K562 (cell line): ENCODE data around the gene AGAP1. TPM values are rescaled to one million over a fixed set of nuclear protein-coding genes. Genes with fewer than 3 reads are reported as not detected.

Source experiments
- ATAC-seq: fragments of 200-7000 bp; cut with Tn5 transposase; 3 replicates; pipeline ENCODE4 v1.9.1; 2020; ENCODE audit warnings: moderate library complexity
- BruUV-seq: library from RNA; stranded (reverse); fragments of 400-500 nt; replicated peaks from 2 replicates; lab custom pipeline; 2021; lab: Mats Ljungman, UMichigan
- CTCF ChIA-PET: fragments of 300-600 bp; formaldehyde crosslinking; extraction: SDS; loops from one replicate; lab custom pipeline; 2021; ENCODE audit warnings: low intra/inter-chr PET ratio; lab: Yijun Ruan, JAX
- POLR2A ChIA-PET: fragments of 300-600, 350-650 bp; sonication (Branson Sonifier 250); formaldehyde crosslinking; extraction: SDS; loops from one replicate; lab custom pipeline; 2021; ENCODE audit warnings: antibody characterized with exemption, inconsistent platforms; lab: Yijun Ruan, JAX
- DNase-seq, 4 experiments: peaks; one replicate each; pipeline versions ENCODE4 v3.0.0 to v3.0.0-alpha.2; 2011 to 2018; ENCODE audit warnings: low spot score in 3 of 4, mixed read lengths in 3 of 4; ENCODE audit errors: extremely low read depth in 1 of 4
- FAIRE-seq: peaks from 2 replicates; lab custom pipeline; 2011; peaks lifted over from hg19 to GRCh38; lab: Jason Lieb, UNC
- H2AFZ ChIP-seq: 2 replicates; pipeline ENCODE4 v1.6.0; 2011; ENCODE audit warnings: low read depth, low read length, control low read depth, inconsistent platforms
- H3K27ac ChIP-seq: fragments of 200-600 bp; 3 replicates; pipeline ENCODE4 v1.8.0; 2011; ENCODE audit warnings: low read depth, mild to moderate bottlenecking, control low read depth, inconsistent platforms, low read length, moderate library complexity, mixed read lengths; ENCODE audit errors: extremely low read depth
- H3K27me3 ChIP-seq, 2 experiments: fragments of 300-600 bp in 1 of 2; 2 replicates in 1 of 2; 3 replicates in 1 of 2; pipeline versions ENCODE4 v1.6.0 to v1.8.0; 2011; ENCODE audit warnings: inconsistent platforms in 2 of 2, low read length in 2 of 2, mild to moderate bottlenecking in 1 of 2, mixed read lengths in 1 of 2, moderate library complexity in 1 of 2; ENCODE audit not compliant: control insufficient read depth in 2 of 2, insufficient read depth in 2 of 2
- H3K36me3 ChIP-seq: fragments of 300-600 bp; 3 replicates; pipeline ENCODE4 v1.8.0; 2011; ENCODE audit warnings: mild to moderate bottlenecking, low read length, inconsistent platforms; ENCODE audit not compliant: control insufficient read depth, insufficient read depth
- H3K4me1 ChIP-seq, 2 experiments: fragments of 200-600 bp in 1 of 2; replicated peaks in 1 of 2; 2 replicates in 1 of 2; 3 replicates in 1 of 2; pipeline versions ENCODE4 v1.5.1 to v1.8.0; 2011; ENCODE audit warnings: inconsistent platforms in 2 of 2, low read length in 2 of 2, mild to moderate bottlenecking in 1 of 2, mixed read lengths in 1 of 2, moderate library complexity in 1 of 2; ENCODE audit not compliant: control insufficient read depth in 2 of 2, insufficient read depth in 2 of 2
- H3K4me2 ChIP-seq: 2 replicates; pipeline ENCODE4 v1.6.1; 2011; ENCODE audit warnings: low read length, control low read depth, inconsistent platforms, mixed read lengths; ENCODE audit not compliant: insufficient read depth
- H3K4me3 ChIP-seq: fragments of 200-600 bp; sonication (generic), shearing (Covaris generic); 2 replicates; pipeline ENCODE4 v1.5.1; 2016; ENCODE audit warnings: control low read depth, inconsistent platforms
- H3K79me2 ChIP-seq: fragments of 200-600 bp; 3 replicates; pipeline ENCODE4 v1.8.0; 2011; ENCODE audit warnings: low read length, inconsistent platforms; ENCODE audit not compliant: control insufficient read depth, insufficient read depth
- H3K9ac ChIP-seq, 2 experiments: 2 replicates each; pipeline versions ENCODE4 v1.6.0 to v1.6.1; 2011; ENCODE audit warnings: low read depth in 2 of 2, low read length in 2 of 2, control low read depth in 1 of 2, inconsistent platforms in 1 of 2, mild to moderate bottlenecking in 1 of 2, mixed read lengths in 1 of 2; ENCODE audit not compliant: insufficient read depth in 1 of 2
- H3K9me1 ChIP-seq: one replicate; pipeline ENCODE4 v1.6.0; 2011; ENCODE audit warnings: inconsistent platforms, mild to moderate bottlenecking, low read length, moderate library complexity; ENCODE audit not compliant: control insufficient read depth, insufficient read depth
- H3K9me3 ChIP-seq: replicated peaks from 2 replicates; pipeline ENCODE4 v1.5.1; 2011; ENCODE audit warnings: low read depth, low read length, inconsistent platforms; ENCODE audit not compliant: control insufficient read depth, insufficient read depth
- H4K20me1 ChIP-seq: replicated peaks from 2 replicates; pipeline ENCODE4 v1.6.1; 2011; ENCODE audit warnings: low read length, inconsistent platforms, mixed read lengths; ENCODE audit not compliant: control insufficient read depth, insufficient read depth
- BMI1 ChIP-seq: fragments of 150-350 bp; IDR thresholded peaks from 2 replicates; pipeline ENCODE4 v1.6.1; 2014; ENCODE audit warnings: low read length
- EP300 ChIP-seq: IDR thresholded peaks from 2 replicates; pipeline ENCODE4 v1.6.1; 2012; ENCODE audit warnings: low read length, improper control_type of control experiment
- GABPB1 ChIP-seq: sonication (generic); formaldehyde crosslinking; IDR thresholded peaks from 2 replicates; pipeline ENCODE4 v1.8.0; 2022; ENCODE audit warnings: mild to moderate bottlenecking, missing genetic modification reagents
- HDGF ChIP-seq: fragments of 450-650 bp; IDR thresholded peaks from 2 replicates; pipeline ENCODE4 v1.6.1; 2016
- MEIS2 ChIP-seq: fragments of 450-650 bp; IDR thresholded peaks from 2 replicates; pipeline ENCODE4 v1.6.1; 2014; ENCODE audit warnings: mild to moderate bottlenecking; ENCODE audit not compliant: partially characterized antibody
- PCBP2 ChIP-seq: fragments of 200-400 bp; formaldehyde crosslinking; IDR thresholded peaks from 2 replicates; pipeline ENCODE4 v1.6.1; 2018; ENCODE audit warnings: low read length, low read depth, mild to moderate bottlenecking, moderate library complexity; ENCODE audit not compliant: poor library complexity, severe bottlenecking
- SLC30A9 ChIP-seq: fragments of 250-450 bp; sonication (Bioruptor Pico); IDR thresholded peaks from 2 replicates; pipeline ENCODE4 v1.8.0; 2022; ENCODE audit warnings: mild to moderate bottlenecking, moderate library complexity
- SMARCA4 ChIP-seq: fragments of 450-650 bp; IDR thresholded peaks from 2 replicates; pipeline ENCODE4 v1.6.1; 2016
- SP2 ChIP-seq: IDR thresholded peaks from 2 replicates; pipeline ENCODE4 v1.6.1; 2011; ENCODE audit warnings: mild to moderate bottlenecking, low read depth, low read length, moderate library complexity; ENCODE audit not compliant: poor library complexity, severe bottlenecking; ENCODE audit errors: extremely low read depth
- SRSF1 ChIP-seq: fragments of 200-400 bp; formaldehyde crosslinking; IDR thresholded peaks from 2 replicates; pipeline ENCODE4 v1.6.1; 2017; ENCODE audit warnings: mild to moderate bottlenecking, low read depth, low read length, moderate library complexity
- TRIM28 ChIP-seq: fragments of 450-650 bp; IDR thresholded peaks from 2 replicates; pipeline ENCODE4 v1.6.1; 2017
- ZNF165 ChIP-seq: fragments of 250-450 bp; sonication (Bioruptor Pico); IDR thresholded peaks from 2 replicates; pipeline ENCODE4 v1.4.0; 2020; ENCODE audit warnings: borderline replicate concordance
- ZNF324 ChIP-seq: fragments of 250-450 bp; sonication (Bioruptor Pico); IDR thresholded peaks from 2 replicates; pipeline ENCODE4 v1.4.0; 2020; ENCODE audit warnings: mild to moderate bottlenecking
- WGBS: fragments of 100-300 bp; shearing (Covaris generic); methylation state at CpG from one replicate; pipeline ENCODE4 v1.1.6; 2016; ENCODE audit warnings: low coverage, mixed read lengths; ENCODE audit not compliant: insufficient coverage; ENCODE audit errors: missing lambda C conversion rate; 5-methylcytosine and 5-hydroxymethylcytosine counted together
- in situ Hi-C: fragments of 300-500 bp; cut with MboI; formaldehyde crosslinking; loops from 4 replicates; pipeline ENCODE4 v1.15.0; 2018; ENCODE audit warnings: inconsistent platforms, mixed read lengths
- intact Hi-C: fragments of 100-400 bp; cut with micrococcal nuclease; formaldehyde crosslinking; loops from 2 replicates; pipeline ENCODE4 v1.14.2; 2022
- polyA plus RNA-seq, 8 experiments: library from polyadenylated mRNA; depleted of rRNA in 4 of 8; stranded (reverse) in 5 of 8; unstranded in 3 of 8; fragments of >200 nt; fragmentation: Nextera tagmentation in 2 of 8; fragmentation: Illumina TruSeq in 1 of 8; extraction: Ambion mirVana in 2 of 8; extraction: Trizol in 1 of 8; gene quantifications; 2 replicates each; pipeline versions ENCODE4 v1.2.1 to v1.2.3, GENCODE V29; 2011 to 2014; ENCODE audit warnings: inconsistent platforms in 1 of 8, missing spikeins in 1 of 8
- total RNA-seq, 7 experiments: library from RNA; depleted of rRNA in 6 of 7; stranded (reverse); fragments of >200 nt in 6 of 7; fragmentation: Illumina TruSeq in 2 of 7; extraction: Trizol in 2 of 7; gene quantifications; 2 replicates each; pipeline versions ENCODE4 v1.2.1 to v1.2.3, GENCODE V29; 2011 to 2021; ENCODE audit warnings: low replicate concordance in 1 of 7
- TF ChIP-seq, protein P1 (sequence below): sonication (generic); formaldehyde crosslinking; IDR thresholded peaks from 2 replicates; pipeline ENCODE4 v1.8.1; 2023; ENCODE audit warnings: mild to moderate bottlenecking, missing genetic modification reagents
- TF ChIP-seq, protein P2 (sequence below): fragments of 450-650 bp; conservative IDR thresholded peaks from 2 replicates; pipeline ENCODE4 v1.6.1; 2016; ENCODE audit warnings: missing genetic modification characterization, low read depth, mild to moderate bottlenecking, missing compliant biosample characterization, moderate library complexity
- TF ChIP-seq, protein P3 (sequence below): sonication (generic); formaldehyde crosslinking; IDR thresholded peaks from 2 replicates; pipeline ENCODE4 v1.8.0; 2022; ENCODE audit warnings: mild to moderate bottlenecking, missing genetic modification reagents

Gene AGAP1
- total and polyA plus RNA-seq, 9 of the 15 experiments (the other 6 are each of a cell fraction or from before 2014, with no cell fraction given), result 1.3 to 24.0 (median 10.6) TPM

DNA sequence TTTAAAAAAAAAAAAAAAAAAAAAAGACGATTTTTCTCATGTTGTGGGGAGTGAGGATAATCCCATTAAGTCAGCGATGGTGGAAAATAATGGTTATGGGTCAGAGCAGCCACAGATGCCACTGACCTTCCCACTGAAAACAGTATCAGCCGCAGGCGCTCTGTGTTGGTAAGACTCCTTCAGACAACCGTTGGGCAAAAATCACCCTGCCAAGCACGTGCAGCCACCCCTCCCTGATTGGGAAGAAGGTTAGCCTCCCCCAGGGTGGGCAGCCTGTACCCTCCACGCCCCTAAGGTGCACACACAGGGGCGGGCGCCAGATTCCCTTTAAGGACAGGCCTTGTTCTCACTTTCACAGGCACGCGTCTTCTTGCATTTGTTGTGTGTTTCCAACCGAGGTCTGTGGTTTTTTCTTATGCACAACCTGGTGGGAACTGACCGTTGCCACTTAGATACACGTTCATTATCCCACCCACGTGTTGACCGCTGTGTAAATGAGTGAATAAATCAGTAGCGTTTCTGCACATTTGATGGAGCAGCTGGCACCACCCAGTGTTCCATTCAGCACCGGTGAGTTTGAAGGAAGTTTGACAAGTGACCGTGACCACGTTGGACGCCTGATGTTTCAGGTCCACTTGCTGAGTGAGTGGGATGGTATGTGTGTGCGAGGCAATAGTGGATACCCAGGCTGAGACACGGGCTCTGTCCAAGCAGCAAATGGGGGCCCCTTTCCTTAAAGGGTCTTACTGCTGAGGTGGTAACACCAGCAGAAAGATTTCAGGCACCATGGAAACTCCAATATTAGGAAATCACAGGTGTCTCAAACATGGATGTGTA lies 476.6 kb downstream of the AGAP1 start:
- ATAC-seq, result no peak
- Histone ChIP-seq H3K9me3 (no peaks in the 10 kb centered on the region), H4K20me1 (no peaks in the 10 kb centered on the region), H3K9ac (no peak overlapping the region), H3K9me1 (peaks cover 2% of the 10 kb centered on the region), H2AFZ (no peak overlapping the region), H3K4me1 (no peaks in the 10 kb centered on the region), H3K36me3 (peaks cover 10% of the 10 kb centered on the region; the same call in 2 of the 3 replicates), H3K4me3 (no peak overlapping the region), H3K4me2 (no peak overlapping the region), H3K27ac (no peak overlapping the region), H3K79me2 (no peaks in the 10 kb centered on the region), H3K27me3 (no peaks in the 10 kb centered on the region)
- in situ Hi-C loops, result no loop called here
- DNase-seq, result no peak
- intact Hi-C loops, result no loop called here
- CTCF ChIA-PET, result no interaction called here
- no peak for FAIRE-seq
- BruUV-seq, result no TSS peak
- WGBS, result 88% methylated on average over 15 of the region's 23 CpGs
- POLR2A ChIA-PET, result no interaction called here
- TF ChIP-seq, protein P1, sequence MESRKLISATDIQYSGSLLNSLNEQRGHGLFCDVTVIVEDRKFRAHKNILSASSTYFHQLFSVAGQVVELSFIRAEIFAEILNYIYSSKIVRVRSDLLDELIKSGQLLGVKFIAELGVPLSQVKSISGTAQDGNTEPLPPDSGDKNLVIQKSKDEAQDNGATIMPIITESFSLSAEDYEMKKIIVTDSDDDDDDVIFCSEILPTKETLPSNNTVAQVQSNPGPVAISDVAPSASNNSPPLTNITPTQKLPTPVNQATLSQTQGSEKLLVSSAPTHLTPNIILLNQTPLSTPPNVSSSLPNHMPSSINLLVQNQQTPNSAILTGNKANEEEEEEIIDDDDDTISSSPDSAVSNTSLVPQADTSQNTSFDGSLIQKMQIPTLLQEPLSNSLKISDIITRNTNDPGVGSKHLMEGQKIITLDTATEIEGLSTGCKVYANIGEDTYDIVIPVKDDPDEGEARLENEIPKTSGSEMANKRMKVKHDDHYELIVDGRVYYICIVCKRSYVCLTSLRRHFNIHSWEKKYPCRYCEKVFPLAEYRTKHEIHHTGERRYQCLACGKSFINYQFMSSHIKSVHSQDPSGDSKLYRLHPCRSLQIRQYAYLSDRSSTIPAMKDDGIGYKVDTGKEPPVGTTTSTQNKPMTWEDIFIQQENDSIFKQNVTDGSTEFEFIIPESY (CRISPR knock-in tag), result no peak
- TF ChIP-seq TRIM28, result no peak
- TF ChIP-seq HDGF, result no peak
- no peak for TF ChIP-seq EP300
- TF ChIP-seq, protein P2, sequence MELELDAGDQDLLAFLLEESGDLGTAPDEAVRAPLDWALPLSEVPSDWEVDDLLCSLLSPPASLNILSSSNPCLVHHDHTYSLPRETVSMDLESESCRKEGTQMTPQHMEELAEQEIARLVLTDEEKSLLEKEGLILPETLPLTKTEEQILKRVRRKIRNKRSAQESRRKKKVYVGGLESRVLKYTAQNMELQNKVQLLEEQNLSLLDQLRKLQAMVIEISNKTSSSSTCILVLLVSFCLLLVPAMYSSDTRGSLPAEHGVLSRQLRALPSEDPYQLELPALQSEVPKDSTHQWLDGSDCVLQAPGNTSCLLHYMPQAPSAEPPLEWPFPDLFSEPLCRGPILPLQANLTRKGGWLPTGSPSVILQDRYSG (tag), result no peak
- no peak for TF ChIP-seq SP2
- TF ChIP-seq ZNF165 (CRISPR knock-in tag), result no peak
- no peak for TF ChIP-seq SRSF1
- TF ChIP-seq SLC30A9 (CRISPR knock-in tag), result no peak
- TF ChIP-seq PCBP2, result no peak
- TF ChIP-seq, protein P3, sequence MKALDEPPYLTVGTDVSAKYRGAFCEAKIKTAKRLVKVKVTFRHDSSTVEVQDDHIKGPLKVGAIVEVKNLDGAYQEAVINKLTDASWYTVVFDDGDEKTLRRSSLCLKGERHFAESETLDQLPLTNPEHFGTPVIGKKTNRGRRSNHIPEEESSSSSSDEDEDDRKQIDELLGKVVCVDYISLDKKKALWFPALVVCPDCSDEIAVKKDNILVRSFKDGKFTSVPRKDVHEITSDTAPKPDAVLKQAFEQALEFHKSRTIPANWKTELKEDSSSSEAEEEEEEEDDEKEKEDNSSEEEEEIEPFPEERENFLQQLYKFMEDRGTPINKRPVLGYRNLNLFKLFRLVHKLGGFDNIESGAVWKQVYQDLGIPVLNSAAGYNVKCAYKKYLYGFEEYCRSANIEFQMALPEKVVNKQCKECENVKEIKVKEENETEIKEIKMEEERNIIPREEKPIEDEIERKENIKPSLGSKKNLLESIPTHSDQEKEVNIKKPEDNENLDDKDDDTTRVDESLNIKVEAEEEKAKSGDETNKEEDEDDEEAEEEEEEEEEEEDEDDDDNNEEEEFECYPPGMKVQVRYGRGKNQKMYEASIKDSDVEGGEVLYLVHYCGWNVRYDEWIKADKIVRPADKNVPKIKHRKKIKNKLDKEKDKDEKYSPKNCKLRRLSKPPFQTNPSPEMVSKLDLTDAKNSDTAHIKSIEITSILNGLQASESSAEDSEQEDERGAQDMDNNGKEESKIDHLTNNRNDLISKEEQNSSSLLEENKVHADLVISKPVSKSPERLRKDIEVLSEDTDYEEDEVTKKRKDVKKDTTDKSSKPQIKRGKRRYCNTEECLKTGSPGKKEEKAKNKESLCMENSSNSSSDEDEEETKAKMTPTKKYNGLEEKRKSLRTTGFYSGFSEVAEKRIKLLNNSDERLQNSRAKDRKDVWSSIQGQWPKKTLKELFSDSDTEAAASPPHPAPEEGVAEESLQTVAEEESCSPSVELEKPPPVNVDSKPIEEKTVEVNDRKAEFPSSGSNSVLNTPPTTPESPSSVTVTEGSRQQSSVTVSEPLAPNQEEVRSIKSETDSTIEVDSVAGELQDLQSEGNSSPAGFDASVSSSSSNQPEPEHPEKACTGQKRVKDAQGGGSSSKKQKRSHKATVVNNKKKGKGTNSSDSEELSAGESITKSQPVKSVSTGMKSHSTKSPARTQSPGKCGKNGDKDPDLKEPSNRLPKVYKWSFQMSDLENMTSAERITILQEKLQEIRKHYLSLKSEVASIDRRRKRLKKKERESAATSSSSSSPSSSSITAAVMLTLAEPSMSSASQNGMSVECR (CRISPR knock-in tag), result no peak
- no peak for TF ChIP-seq SMARCA4
- no peak for TF ChIP-seq ZNF324 (CRISPR knock-in tag)
- no peak for TF ChIP-seq MEIS2
- no peak for TF ChIP-seq BMI1
- TF ChIP-seq GABPB1 (CRISPR knock-in tag), result no peak
